ENCODE results near the gene TRAK1. TPM values are rescaled to one million over a fixed set of nuclear protein-coding genes. Genes with fewer than 3 reads are reported as not detected.
A peak's percentile ranks its signal among the peaks of the same experiment; 100 is the strongest.

TRAK1 gene
- polyA plus RNA-seq, 3 donors: 6.6 to 40.8 (median 7.0) TPM

DNA sequence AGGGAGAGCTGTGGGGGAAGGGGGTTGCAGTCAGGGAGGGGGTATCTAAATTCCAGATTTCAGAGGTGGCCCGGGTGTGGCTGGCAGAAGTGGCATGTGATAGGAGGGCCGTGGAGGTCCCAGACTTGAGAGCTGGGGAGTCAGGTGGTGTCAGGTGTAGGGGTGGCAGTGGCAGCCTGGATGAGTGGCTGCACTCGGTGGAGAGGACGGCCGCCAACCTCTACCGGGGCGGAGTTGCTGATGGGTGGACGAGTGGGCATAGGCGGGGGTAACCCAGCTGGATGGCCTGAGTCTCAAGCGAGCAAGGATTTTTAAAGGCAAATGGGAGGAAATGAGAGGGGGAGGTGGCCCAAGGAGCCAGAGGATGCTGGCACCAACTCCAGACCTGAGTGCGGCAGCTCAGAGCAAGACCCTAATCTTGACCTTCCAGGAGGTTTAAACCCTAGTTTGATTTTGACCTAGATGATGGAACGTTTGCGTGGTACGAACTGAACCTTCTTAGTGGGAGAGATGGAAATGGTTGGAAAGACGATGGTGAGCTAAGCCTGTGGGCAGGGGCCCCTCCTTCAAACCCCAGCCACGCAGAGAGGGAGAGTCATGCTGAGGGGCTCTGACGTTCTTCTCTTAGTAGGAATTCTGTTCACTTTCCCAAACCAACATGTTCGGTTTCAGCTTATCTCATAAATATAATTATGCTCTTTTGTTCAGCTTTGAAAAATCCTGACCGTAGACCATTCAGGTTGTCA lies 8.0 kb downstream of the TRAK1 start:
- no peak overlapping the region for H2AFZ ChIP-seq (ENCODE audit: insufficient read depth, low read depth, low read length, poor library complexity, severe bottlenecking)
- H3K27ac ChIP-seq (ENCODE audit: low read depth in 1 of 2, low read length in 2 of 2): no peak overlapping the region
- H3K4me3 ChIP-seq (replicated peaks in 1 of 3; ENCODE audit: low read depth in 2 of 3, low read length in 3 of 3): no peak overlapping the region
- DNase-seq: no peak
- H3K4me3 Mint-ChIP-seq: no peak overlapping the region
- H3K9ac ChIP-seq (ENCODE audit: insufficient read depth, low read length, poor library complexity, severe bottlenecking): no peak overlapping the region
- intact Hi-C loops (cut with micrococcal nuclease): loop anchor here (5.0 to 10.0 kb wide), 4 partner anchors 82 to 204 kb away; no protein-coding TSS in a partner anchor
- no peaks in the 10 kb centered on the region for H3K27me3 ChIP-seq (ENCODE audit: control insufficient read depth in 2 of 2, insufficient read depth in 2 of 2, low read length in 2 of 2)
- H3K36me3 Mint-ChIP-seq: peaks cover 35 to 38% of the 10 kb centered on the region in 2 donors
- peaks cover 13 to 43% of the 10 kb centered on the region in 2 donors for H3K36me3 ChIP-seq (replicated peaks in 1 of 2; ENCODE audit: control insufficient read depth in 1 of 2, insufficient read depth in 2 of 2, low read length in 2 of 2)
- H3K27ac Mint-ChIP-seq: peak overlapping the region in 4 of 7 donors; percentile 16 to 79 (median 66)
- H3K27me3 Mint-ChIP-seq (ENCODE audit: low read depth in 3 of 3): peaks cover 0 to 4% (median 3%) of the 10 kb centered on the region in 3 donors
- peaks cover 48% of the 10 kb centered on the region for H4K20me1 ChIP-seq (ENCODE audit: insufficient read depth, low read length)
- 94% methylated on average over 14 of the region's 19 CpGs for WGBS (ENCODE audit: insufficient coverage)
- TF ChIP-seq, protein P1, sequence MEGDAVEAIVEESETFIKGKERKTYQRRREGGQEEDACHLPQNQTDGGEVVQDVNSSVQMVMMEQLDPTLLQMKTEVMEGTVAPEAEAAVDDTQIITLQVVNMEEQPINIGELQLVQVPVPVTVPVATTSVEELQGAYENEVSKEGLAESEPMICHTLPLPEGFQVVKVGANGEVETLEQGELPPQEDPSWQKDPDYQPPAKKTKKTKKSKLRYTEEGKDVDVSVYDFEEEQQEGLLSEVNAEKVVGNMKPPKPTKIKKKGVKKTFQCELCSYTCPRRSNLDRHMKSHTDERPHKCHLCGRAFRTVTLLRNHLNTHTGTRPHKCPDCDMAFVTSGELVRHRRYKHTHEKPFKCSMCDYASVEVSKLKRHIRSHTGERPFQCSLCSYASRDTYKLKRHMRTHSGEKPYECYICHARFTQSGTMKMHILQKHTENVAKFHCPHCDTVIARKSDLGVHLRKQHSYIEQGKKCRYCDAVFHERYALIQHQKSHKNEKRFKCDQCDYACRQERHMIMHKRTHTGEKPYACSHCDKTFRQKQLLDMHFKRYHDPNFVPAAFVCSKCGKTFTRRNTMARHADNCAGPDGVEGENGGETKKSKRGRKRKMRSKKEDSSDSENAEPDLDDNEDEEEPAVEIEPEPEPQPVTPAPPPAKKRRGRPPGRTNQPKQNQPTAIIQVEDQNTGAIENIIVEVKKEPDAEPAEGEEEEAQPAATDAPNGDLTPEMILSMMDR (IDR thresholded peaks at IDR 0.05): no peak
- peaks cover 0 to 5% (median 0%) of the 10 kb centered on the region in 7 donors for H3K9me3 Mint-ChIP-seq
- peaks cover 13 to 14% of the 10 kb centered on the region in 2 donors for H3K4me1 ChIP-seq (ENCODE audit: control insufficient read depth in 1 of 2, insufficient read depth in 2 of 2, low read length in 2 of 2)
- H3K4me1 Mint-ChIP-seq: peaks cover 16% of the 10 kb centered on the region
- no peak overlapping the region for H3K4me2 ChIP-seq (replicated peaks; ENCODE audit: extremely low read depth, low read length, poor library complexity, severe bottlenecking)
- peaks cover 21% of the 10 kb centered on the region for H3K79me2 ChIP-seq (ENCODE audit: insufficient read depth, low read length)
- H3K9me3 ChIP-seq (replicated peaks in 1 of 2; ENCODE audit: control insufficient read depth in 1 of 2, insufficient read depth in 1 of 2, low read length in 2 of 2): no peaks in the 10 kb centered on the region

DNA sequence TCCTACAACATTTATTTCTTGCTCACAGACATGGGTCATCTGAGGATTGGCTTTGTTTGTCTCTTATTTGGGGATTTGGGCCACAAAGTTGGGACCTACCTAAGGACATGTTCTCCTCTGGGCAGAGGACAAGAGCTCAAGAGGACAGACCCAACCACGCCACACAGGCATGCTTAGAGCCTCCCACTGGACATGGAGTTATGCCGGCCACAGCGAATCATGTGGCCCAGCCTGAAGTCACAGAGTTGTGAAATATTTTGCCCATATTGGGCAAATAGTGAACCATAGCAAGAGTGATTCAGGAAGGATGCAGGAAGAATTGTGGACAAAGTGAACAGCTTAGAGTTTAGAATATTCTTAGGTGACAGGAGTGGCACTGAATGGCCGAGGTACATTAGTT lies 9.9 kb downstream of the TRAK1 start:
- H3K9me3 ChIP-seq (replicated peaks in 1 of 2; ENCODE audit: control insufficient read depth in 1 of 2, insufficient read depth in 1 of 2, low read length in 2 of 2): no peaks in the 10 kb centered on the region
- H3K36me3 ChIP-seq (replicated peaks in 1 of 2; ENCODE audit: control insufficient read depth in 1 of 2, insufficient read depth in 2 of 2, low read length in 2 of 2): peaks cover 0 to 31% of the 10 kb centered on the region in 2 donors
- peak; percentile 66 to 80 (median 79) for DNase-seq
- no peak overlapping the region for H3K9ac ChIP-seq (ENCODE audit: insufficient read depth, low read length, poor library complexity, severe bottlenecking)
- H3K4me3 Mint-ChIP-seq: peak overlapping the region in 1 of 2 donors; percentile 30
- peaks cover 13 to 14% of the 10 kb centered on the region in 2 donors for H3K4me1 ChIP-seq (ENCODE audit: control insufficient read depth in 1 of 2, insufficient read depth in 2 of 2, low read length in 2 of 2)
- peak overlapping the region; percentile 25 for H3K4me2 ChIP-seq (replicated peaks; ENCODE audit: extremely low read depth, low read length, poor library complexity, severe bottlenecking)
- peak overlapping the region; percentile 39 to 66 for H3K27ac ChIP-seq (ENCODE audit: low read depth in 1 of 2, low read length in 2 of 2)
- WGBS (ENCODE audit: insufficient coverage): 0% methylated on average over 4 of the region's 4 CpGs
- H3K4me3 ChIP-seq (replicated peaks in 1 of 3; ENCODE audit: low read depth in 2 of 3, low read length in 3 of 3): no peak overlapping the region
- peak overlapping the region; percentile 59 for H2AFZ ChIP-seq (ENCODE audit: insufficient read depth, low read depth, low read length, poor library complexity, severe bottlenecking)
- peaks cover 31 to 37% of the 10 kb centered on the region in 2 donors for H3K36me3 Mint-ChIP-seq
- peaks cover 0 to 7% (median 2%) of the 10 kb centered on the region in 7 donors for H3K9me3 Mint-ChIP-seq
- no peaks in the 10 kb centered on the region for H3K27me3 ChIP-seq (ENCODE audit: control insufficient read depth in 2 of 2, insufficient read depth in 2 of 2, low read length in 2 of 2)
- peaks cover 0 to 5% (median 3%) of the 10 kb centered on the region in 3 donors for H3K27me3 Mint-ChIP-seq (ENCODE audit: low read depth in 3 of 3)
- peak overlapping the region; percentile 77 to 91 (median 87) for H3K27ac Mint-ChIP-seq
- peaks cover 48% of the 10 kb centered on the region for H4K20me1 ChIP-seq (ENCODE audit: insufficient read depth, low read length)
- H3K79me2 ChIP-seq (ENCODE audit: insufficient read depth, low read length): peaks cover 21% of the 10 kb centered on the region
- peaks cover 16% of the 10 kb centered on the region for H3K4me1 Mint-ChIP-seq
- TF ChIP-seq, protein P1 (IDR thresholded peaks at IDR 0.05): no peak
- intact Hi-C loops (cut with micrococcal nuclease): no loop called here

Measured in CD14-positive monocyte (primary cell).